NCI-H446 (cell line): ENCODE data around the gene TPRN.
"Not testable (repeated sequence)": the region's sequence is repeated elsewhere in the genome, so short reads cannot be mapped to it uniquely, and the experiment has no call there.

Experiments
- DNase-seq, 2 experiments: peaks; one replicate each; lab custom pipeline; 2025; lab: John Stamatoyannopoulos, UW

TPRN gene, protein sequence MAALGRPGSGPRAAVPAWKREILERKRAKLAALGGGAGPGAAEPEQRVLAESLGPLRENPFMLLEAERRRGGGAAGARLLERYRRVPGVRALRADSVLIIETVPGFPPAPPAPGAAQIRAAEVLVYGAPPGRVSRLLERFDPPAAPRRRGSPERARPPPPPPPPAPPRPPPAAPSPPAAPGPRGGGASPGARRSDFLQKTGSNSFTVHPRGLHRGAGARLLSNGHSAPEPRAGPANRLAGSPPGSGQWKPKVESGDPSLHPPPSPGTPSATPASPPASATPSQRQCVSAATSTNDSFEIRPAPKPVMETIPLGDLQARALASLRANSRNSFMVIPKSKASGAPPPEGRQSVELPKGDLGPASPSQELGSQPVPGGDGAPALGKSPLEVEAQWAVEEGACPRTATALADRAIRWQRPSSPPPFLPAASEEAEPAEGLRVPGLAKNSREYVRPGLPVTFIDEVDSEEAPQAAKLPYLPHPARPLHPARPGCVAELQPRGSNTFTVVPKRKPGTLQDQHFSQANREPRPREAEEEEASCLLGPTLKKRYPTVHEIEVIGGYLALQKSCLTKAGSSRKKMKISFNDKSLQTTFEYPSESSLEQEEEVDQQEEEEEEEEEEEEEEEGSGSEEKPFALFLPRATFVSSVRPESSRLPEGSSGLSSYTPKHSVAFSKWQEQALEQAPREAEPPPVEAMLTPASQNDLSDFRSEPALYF

GRCh38 chr9:137200311-137201204 is at the start of gene TPRN:
Gene TPRN (minus strand): TSS chr9:137200741. CDS start chr9:137200711, 30 bp downstream.
- DNase-seq = peak; percentile 96 to 97

DNA sequence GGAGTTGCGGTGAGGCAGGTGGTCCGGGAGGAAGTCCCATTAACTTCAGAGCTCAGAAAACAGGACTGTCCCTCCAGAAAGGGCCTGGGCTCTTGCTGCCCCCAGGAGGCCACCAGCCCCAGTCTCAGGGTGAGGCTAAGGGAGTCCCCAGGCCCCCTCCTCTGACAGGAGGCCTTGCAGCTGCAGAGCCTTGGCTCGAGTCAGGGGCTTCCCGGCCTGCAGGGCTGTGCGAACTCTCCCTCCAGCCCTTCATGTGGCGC is 47.3 kb upstream of the TPRN start:
- DNase-seq = no peak

DNA sequence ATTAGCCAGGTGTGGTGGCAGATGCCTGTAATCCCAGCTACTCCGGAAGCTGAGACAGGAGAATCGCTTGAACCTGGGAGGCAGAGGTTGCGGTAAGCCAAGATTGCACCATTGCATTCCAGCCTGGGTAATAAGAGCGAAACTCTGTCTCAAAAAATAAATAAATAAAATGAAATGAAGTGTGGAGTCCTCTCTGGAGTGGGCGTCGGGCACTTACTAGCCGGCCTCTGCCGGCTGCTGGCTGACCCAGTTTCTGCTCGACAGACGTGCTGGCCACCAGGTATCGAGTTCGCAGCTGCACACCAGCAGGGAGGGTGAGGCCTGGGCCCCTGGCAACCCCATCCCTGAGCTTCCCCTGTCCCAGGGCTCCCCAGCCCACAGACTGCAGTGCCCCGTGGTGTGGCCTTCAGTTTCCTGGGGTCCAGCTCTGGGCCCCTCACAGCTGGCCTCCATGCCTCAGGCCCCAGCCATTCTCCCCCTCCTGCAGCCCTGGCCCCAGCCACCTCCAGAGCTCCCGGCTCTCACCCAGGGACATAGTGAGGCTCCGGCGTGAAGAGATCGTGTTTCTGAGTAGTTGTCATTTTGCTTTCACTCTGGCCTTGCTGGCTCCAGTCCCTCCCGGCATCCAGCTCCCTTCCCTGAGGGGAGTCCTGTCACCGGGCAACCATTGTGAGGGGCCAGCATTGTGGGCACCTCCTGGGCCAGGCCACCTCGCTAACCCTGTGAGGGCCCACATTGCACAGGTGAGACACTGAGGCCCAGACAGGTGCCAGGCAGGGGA is 46.8 kb upstream of the TPRN start:
- DNase-seq = no peak

- DNase-seq = no peak
Observed at GRCh38 chr9:137245450-137246421, 45.2 kb upstream of the TPRN start.

- DNase-seq = no peak
Observed at GRCh38 chr9:137244486-137245449, 44.2 kb upstream of the TPRN start.

GRCh38 chr9:137243626-137244485 is 43.3 kb upstream of the TPRN start:
- no peak for DNase-seq

- not testable (repeated sequence) for DNase-seq
Observed at GRCh38 chr9:137243266-137243625, 42.7 kb upstream of the TPRN start.

GRCh38 chr9:137242269-137243203 is 42.0 kb upstream of the TPRN start:
- no peak for DNase-seq

- DNase-seq = peak in 1 of 2 experiments; percentile 46
Observed at GRCh38 chr9:137241490-137242268, 41.1 kb upstream of the TPRN start.

DNA sequence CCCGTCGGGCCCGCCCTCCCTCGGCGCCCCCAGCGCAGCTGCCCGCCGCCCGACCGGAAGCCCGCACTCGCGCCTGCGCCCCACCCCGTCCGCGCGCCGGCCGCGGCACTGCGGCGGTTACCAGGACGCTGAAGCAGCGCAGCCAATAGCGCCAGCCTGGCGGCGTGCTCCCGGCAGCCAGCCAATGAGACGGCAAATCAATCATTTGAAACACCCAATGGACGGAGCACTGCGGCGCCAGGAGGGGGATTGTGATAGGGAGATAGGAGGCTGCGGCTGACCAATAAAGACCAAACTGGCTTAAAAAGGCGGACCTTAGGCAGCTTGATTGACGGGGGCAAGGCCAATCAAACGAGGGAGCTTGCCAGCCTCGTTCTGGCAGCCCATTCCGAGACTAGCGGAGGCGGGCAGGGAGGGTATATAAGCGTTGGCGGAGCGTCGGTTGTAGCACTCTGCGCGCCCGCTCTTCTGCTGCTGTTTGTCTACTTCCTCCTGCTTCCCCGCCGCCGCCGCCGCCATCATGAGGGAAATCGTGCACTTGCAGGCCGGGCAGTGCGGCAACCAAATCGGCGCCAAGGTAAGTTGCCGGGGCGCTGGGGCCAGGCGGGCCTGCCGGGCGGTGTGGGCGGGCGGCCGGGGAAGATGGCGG is 40.4 kb upstream of the TPRN start, which contains the start of gene TUBB4B:
TSS of gene TUBB4B (plus strand) at position 447 of the 649 bp plus-strand sequence. CDS start at position 521, 74 bp downstream.
- DNase-seq = peak; percentile 95 to 98

GRCh38 chr9:137240318-137240840 is 39.8 kb upstream of the TPRN start:
- DNase-seq = peak in 1 of 2 experiments; percentile 55

GRCh38 chr9:137239541-137240200 is 39.1 kb upstream of the TPRN start:
- DNase-seq = not testable (repeated sequence)

- DNase-seq = no peak
Observed at GRCh38 chr9:137237759-137238726, 37.5 kb upstream of the TPRN start.

- DNase-seq = no peak
Observed at GRCh38 chr9:137236936-137237421, 36.4 kb upstream of the TPRN start.
